Esophagus muscularis mucosa (tissue), 4 donors: ENCODE results near the gene ARSB. TPM values are rescaled to one million over a fixed set of nuclear protein-coding genes. Genes with fewer than 3 reads are reported as not detected.
"Not testable (repeated sequence)": the region's sequence is repeated elsewhere in the genome, so short reads cannot be mapped to it uniquely, and the experiment has no call there.

Experiments used
- DNase-seq: peaks from one replicate; pipeline ENCODE4 v3.0.0-alpha.2; 2017; ENCODE audit errors: extremely low spot score
- H3K27ac ChIP-seq, 4 donors: fragments of 200-600 bp; sonication (generic); replicated peaks in 1 of 4; 1 replicate in 3 of 4; 2 replicates in 1 of 4; pipeline ENCODE4 v1.5.1; 2016 to 2019; ENCODE audit warnings: mild to moderate bottlenecking in 1 of 4
- H3K27me3 ChIP-seq, 4 donors: fragments of 200-600 bp; sonication (generic); one replicate each; pipeline versions ENCODE4 v1.5.1 to v1.6.0; 2016 to 2019
- H3K36me3 ChIP-seq, 4 donors: fragments of 200-600 bp; sonication (generic); one replicate each; pipeline ENCODE4 v1.5.1; 2016 to 2019
- H3K4me1 ChIP-seq, 4 donors: fragments of 200-600 bp; sonication (generic); one replicate each; pipeline ENCODE4 v1.5.1; 2016 to 2019
- H3K4me3 ChIP-seq, 4 donors: fragments of 200-600 bp; sonication (generic); 1 replicate in 2 of 4; 2 replicates in 2 of 4; pipeline ENCODE4 v1.5.1; 2016 to 2019; ENCODE audit warnings: mild to moderate bottlenecking in 4 of 4, moderate library complexity in 1 of 4
- H3K9me3 ChIP-seq, 4 donors: fragments of 200-600 bp; sonication (generic); 1 replicate in 3 of 4; 2 replicates in 1 of 4; pipeline ENCODE4 v1.5.1; 2016 to 2019
- CTCF ChIP-seq, 3 experiments: fragments of 200-600 bp in 2 of 3; fragments of 450-650 bp in 1 of 3; sonication (generic) in 2 of 3; IDR thresholded peaks; one replicate each; pipeline ENCODE4 v1.5.1; 2017 to 2019; ENCODE audit warnings: antibody characterized with exemption in 3 of 3, mild to moderate bottlenecking in 2 of 3, moderate library complexity in 1 of 3
- EP300 ChIP-seq: sonication (generic); formaldehyde crosslinking; IDR thresholded peaks from one replicate; pipeline ENCODE4 v1.6.1; 2017; ENCODE audit warnings: antibody characterized with exemption
- POLR2A ChIP-seq: fragments of 450-650 bp; IDR thresholded peaks from one replicate; pipeline ENCODE4 v1.6.1; 2017; ENCODE audit warnings: antibody characterized with exemption, moderate library complexity, mild to moderate bottlenecking, low read depth
- POLR2AphosphoS5 ChIP-seq, 2 donors: sonication (generic); formaldehyde crosslinking; IDR thresholded peaks; one replicate each; pipeline ENCODE4 v1.6.1; 2017; ENCODE audit warnings: antibody characterized with exemption in 2 of 2
- WGBS: methylation state at CpG from one replicate; pipeline ENCODE4 v1.1.5; 2018; 5-methylcytosine and 5-hydroxymethylcytosine counted together
- intact Hi-C: fragments of 100-400 bp; cut with DNase I; formaldehyde crosslinking; loops from one replicate; pipeline ENCODE4 v1.15.1; 2023
- total RNA-seq, 4 donors: library from RNA; depleted of rRNA; stranded (reverse); fragments of >200 nt; gene quantifications; one replicate each; pipeline versions ENCODE4 v1.1.0 to v1.2.1, GENCODE V29; 2016

ARSB gene
- total RNA-seq, 4 donors from 2014 or later: 58.0 to 103 (median 67.5) TPM

GRCh38 chr5:78738104-78738503, 247.0 kb downstream of the ARSB start:
- no peak for DNase-seq
- intact Hi-C loops: no loop called here
- H3K4me3 ChIP-seq: no peak overlapping the region
- WGBS: 97% methylated on average over 3 of the region's 3 CpGs
- no peaks in the 10 kb centered on the region for H3K4me1 ChIP-seq
- no peaks in the 10 kb centered on the region for H3K36me3 ChIP-seq
- H3K9me3 ChIP-seq: peaks cover 0 to 3% (median 0%) of the 10 kb centered on the region in 4 donors
- TF ChIP-seq POLR2AphosphoS5 (IDR thresholded peaks at IDR 0.05) (no peak), CTCF (IDR thresholded peaks at IDR 0.05) (no peak), EP300 (no peak), POLR2A (no peak)
- H3K27ac ChIP-seq: no peak overlapping the region
- no peaks in the 10 kb centered on the region for H3K27me3 ChIP-seq

- DNase-seq: no peak
- no peaks in the 10 kb centered on the region for H3K36me3 ChIP-seq
- no peak overlapping the region for H3K4me3 ChIP-seq
- H3K9me3 ChIP-seq: peaks cover 0 to 3% (median 0%) of the 10 kb centered on the region in 4 donors
- 99% methylated on average over 4 of the region's 4 CpGs for WGBS
- no peaks in the 10 kb centered on the region for H3K27me3 ChIP-seq
- H3K4me1 ChIP-seq: no peaks in the 10 kb centered on the region
- TF ChIP-seq POLR2AphosphoS5 (IDR thresholded peaks at IDR 0.05) (no peak), EP300 (no peak), CTCF (IDR thresholded peaks at IDR 0.05) (no peak), POLR2A (no peak)
- H3K27ac ChIP-seq: no peak overlapping the region
- intact Hi-C loops: no loop called here
These were observed 249.2 kb downstream of the ARSB start for GRCh38 chr5:78735834-78736463.

DNA sequence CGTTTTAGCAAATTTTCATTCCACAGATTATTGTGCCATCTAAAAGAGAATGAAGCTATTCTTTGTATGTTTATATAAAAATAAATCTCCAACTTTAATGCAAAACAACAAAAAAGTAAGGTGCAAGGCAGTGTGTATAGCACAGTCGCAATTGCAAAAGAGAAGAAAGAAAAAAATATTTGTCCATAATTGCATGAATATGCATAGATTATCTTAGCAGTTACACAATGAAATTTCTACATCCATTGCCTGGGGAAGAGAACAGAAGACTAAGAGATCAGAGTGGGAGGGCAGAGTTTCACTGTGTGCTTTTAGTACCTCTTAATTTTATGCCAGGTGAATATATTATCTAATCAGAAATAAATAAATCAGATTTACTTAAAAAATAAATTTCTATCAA, 250.2 kb downstream of the ARSB start:
- Histone ChIP-seq H3K4me1 (no peaks in the 10 kb centered on the region), H3K27me3 (no peaks in the 10 kb centered on the region), H3K36me3 (no peaks in the 10 kb centered on the region), H3K9me3 (peaks cover 0 to 3% (median 0%) of the 10 kb centered on the region in 4 donors), H3K27ac (no peak overlapping the region), H3K4me3 (no peak overlapping the region)
- WGBS: 99% methylated on average over 2 of the region's 2 CpGs
- no peak for TF ChIP-seq CTCF (IDR thresholded peaks at IDR 0.05)
- no peak for TF ChIP-seq EP300
- no peak for TF ChIP-seq POLR2AphosphoS5 (IDR thresholded peaks at IDR 0.05)
- no peak for DNase-seq
- intact Hi-C loops: no loop called here

GRCh38 chr5:78734094-78734845, 250.8 kb downstream of the ARSB start:
- H3K27me3 ChIP-seq: no peaks in the 10 kb centered on the region
- TF ChIP-seq EP300 (no peak), POLR2A (no peak), POLR2AphosphoS5 (IDR thresholded peaks at IDR 0.05) (no peak), CTCF (IDR thresholded peaks at IDR 0.05) (no peak)
- DNase-seq: no peak
- intact Hi-C loops: no loop called here
- no peak overlapping the region for H3K27ac ChIP-seq
- H3K4me3 ChIP-seq: no peak overlapping the region
- 91% methylated on average over 4 of the region's 4 CpGs for WGBS
- peaks cover 0 to 3% (median 0%) of the 10 kb centered on the region in 4 donors for H3K9me3 ChIP-seq
- no peaks in the 10 kb centered on the region for H3K4me1 ChIP-seq
- H3K36me3 ChIP-seq: no peaks in the 10 kb centered on the region

- H3K4me3 ChIP-seq, H3K4me1 ChIP-seq, H3K27ac ChIP-seq, H3K9me3 ChIP-seq, H3K36me3 ChIP-seq, DNase-seq, intact Hi-C loops, H3K27me3 ChIP-seq: not testable (repeated sequence)
- WGBS: 93% methylated on average over 6 of the region's 6 CpGs
These were observed 252.4 kb downstream of the ARSB start for GRCh38 chr5:78732721-78733120.
